GM19438 (cell line): ENCODE results near the gene HMGCR.
"Not testable (repeated sequence)": the region's sequence is repeated elsewhere in the genome, so short reads cannot be mapped to it uniquely, and the experiment has no call there.

Source experiments
- ATAC-seq: cut with Tn5 transposase; IDR thresholded peaks from one replicate; pipeline ENCODE4 v1.9.1; 2021; ENCODE audit warnings: low read depth; ENCODE audit not compliant: unreplicated experiment

HMGCR gene

DNA sequence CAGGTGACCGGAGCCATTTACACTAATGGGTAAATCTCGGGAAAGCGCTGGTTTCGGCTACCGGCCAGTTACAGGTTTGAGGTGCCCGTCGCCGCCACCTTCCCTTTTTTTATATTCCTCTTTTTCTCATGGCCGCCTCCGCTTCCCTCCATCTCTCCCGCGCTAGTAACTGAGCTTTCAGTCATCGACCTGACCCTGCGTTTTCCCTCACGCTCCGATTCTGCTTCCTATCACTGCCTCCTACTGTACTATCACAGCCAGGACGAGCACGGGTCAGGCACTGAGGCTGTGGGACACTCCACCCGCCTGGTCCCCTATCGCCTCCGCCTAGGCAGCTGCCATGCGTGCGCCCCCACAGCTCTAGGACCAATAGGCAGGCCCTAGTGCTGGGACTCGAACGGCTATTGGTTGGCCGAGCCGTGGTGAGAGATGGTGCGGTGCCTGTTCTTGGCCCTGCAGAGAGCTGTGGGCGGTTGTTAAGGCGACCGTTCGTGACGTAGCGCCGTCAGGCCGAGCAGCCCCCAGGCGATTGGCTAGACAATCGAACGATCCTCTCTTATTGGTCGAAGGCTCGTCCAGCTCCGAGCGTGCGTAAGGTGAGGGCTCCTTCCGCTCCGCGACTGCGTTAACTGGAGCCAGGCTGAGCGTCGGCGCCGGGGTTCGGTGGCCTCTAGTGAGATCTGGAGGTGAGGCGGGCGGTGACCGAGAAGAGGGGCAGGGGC lies at the start of gene HMGCR:
Gene HMGCR (plus strand): TSS at position 606 of the 722 bp plus-strand sequence. CDS start 5,386 bp downstream, outside the sequence.
- peak; percentile 98 for ATAC-seq

DNA sequence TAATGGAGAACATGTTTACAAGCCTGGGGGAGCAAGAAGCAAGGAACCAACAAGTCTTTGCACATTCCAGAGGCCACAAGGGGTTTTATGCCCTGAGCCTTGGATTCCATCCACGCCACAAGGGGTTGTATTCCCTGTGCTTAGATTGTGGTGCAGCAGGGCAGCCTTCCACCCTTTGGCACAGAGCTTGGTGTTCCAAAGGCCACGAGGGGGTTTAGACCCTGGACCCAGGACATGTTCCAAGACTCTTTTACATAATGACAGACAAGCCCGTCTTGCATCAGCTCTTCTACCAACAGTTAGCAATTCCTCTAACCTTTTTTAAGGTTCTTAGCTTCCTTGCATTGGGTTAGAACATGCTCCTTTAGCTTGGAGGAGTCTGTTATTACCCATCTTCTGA lies 45.2 kb upstream of the HMGCR start:
- ATAC-seq: not testable (repeated sequence)

GRCh38 chr5:75300084-75300483 lies 36.9 kb upstream of the HMGCR start:
- ATAC-seq: no peak

DNA sequence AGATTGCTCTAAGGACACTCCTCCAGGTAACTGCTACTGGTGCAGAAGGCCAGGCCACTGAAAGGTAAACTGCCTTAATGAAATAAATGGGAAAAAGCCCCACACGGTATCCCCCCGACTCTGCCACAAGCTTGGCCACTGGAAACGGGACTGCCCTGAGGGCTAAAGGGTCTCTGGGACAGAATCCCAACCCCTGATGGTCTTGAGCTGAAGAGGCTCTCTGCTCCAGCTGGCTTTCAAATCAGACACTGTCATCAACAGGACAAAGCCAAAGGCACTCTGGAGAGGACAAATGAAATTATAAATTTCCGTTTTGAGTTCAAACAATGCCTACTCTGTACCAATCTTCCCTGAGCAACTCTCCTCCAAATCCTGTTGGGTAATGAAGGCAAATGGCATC lies 33.6 kb upstream of the HMGCR start:
- ATAC-seq: no peak

DNA sequence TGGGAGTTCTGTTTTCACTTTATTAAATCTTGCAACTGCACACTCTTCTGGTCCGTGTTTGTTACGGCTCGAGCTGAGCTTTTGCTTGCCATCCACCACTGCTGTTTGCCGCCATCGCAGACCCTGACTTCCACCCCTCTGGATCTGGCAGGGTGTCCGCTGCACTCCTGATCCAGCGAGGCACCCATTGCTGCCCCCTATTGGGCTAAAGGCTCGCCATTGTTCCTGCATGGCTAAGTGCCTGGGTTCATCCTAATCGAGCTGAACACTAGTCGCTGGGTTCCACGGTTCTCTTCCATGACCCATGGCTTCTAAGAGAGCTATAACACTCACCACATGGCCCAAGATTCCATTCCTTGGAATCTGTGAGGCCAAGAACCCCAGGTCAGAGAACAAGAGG lies 32.5 kb upstream of the HMGCR start:
- not testable (repeated sequence) for ATAC-seq

DNA sequence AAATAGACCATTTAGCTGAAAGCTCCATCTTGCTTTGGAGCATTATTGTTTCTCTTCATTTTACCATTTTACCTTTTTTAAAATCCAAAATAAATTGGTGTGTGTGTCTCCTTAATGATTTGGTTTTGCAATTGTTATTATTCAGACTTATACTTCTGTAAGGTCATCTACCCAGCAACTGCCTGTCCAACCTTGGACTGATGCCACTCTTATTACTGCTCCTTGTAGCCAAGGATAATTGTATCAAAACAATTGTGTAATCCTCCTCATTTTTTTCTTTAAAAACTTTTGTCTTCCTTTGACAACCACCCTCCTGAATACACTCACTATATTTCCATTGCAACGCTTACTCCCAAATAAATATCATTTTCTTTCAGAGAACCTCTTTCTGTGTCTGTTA lies 30.3 kb upstream of the HMGCR start:
- ATAC-seq: no peak

GRCh38 chr5:75310212-75310611 lies 26.8 kb upstream of the HMGCR start:
- ATAC-seq: no peak

- not testable (repeated sequence) for ATAC-seq
Measured at GRCh38 chr5:75319148-75319547, 17.9 kb upstream of the HMGCR start.

GRCh38 chr5:75319638-75320037 lies 17.4 kb upstream of the HMGCR start:
- no peak for ATAC-seq

DNA sequence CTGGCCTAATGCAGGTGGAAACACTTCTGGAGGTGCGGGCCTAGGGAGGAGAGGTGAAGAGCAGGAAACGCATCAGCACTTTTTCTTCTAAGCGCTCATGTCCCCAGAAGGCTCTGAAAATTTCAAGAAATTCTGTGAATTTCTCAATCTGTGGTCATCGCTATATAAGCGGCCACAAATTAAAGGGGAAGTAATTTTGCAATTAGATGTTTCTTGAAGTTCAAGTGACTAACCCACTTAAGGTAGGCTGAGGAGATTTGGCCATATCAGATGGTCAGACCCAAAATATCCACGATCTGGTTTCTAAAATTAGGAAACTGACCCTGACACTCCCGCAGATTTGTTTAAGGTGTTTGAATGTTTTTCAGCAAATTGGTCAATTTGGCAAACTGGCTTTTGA lies 16.6 kb upstream of the HMGCR start:
- no peak for ATAC-seq

- ATAC-seq: no peak
Measured at GRCh38 chr5:75322066-75322465, 15.0 kb upstream of the HMGCR start.

DNA sequence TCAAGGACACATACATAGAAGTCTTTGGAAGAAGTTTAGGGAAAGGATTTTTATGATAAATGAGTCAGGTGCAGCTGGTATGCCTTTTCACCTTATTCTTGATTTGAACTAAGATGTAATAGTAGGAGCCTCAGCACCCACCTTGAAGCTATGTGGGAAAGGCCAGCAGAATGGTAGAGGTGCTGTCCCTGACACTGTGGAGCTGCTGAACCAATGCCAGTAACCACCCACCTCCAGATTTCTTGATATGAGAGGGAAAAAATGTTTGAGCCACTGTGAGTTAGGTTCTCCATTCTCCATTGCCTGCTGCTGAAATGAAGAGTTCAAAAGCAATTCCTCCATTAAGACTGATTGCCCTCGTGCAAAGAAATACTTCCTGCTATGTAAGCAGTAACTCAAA lies 12.2 kb upstream of the HMGCR start:
- no peak for ATAC-seq

GRCh38 chr5:75325242-75325641 lies 11.8 kb upstream of the HMGCR start:
- ATAC-seq: no peak

- ATAC-seq: no peak
Measured at GRCh38 chr5:75330404-75330803, 6.6 kb upstream of the HMGCR start.

- ATAC-seq: no peak
Measured at GRCh38 chr5:75331095-75332090, 5.6 kb upstream of the HMGCR start.

- not testable (repeated sequence) for ATAC-seq
Measured at GRCh38 chr5:75333759-75334158, 3.3 kb upstream of the HMGCR start.

DNA sequence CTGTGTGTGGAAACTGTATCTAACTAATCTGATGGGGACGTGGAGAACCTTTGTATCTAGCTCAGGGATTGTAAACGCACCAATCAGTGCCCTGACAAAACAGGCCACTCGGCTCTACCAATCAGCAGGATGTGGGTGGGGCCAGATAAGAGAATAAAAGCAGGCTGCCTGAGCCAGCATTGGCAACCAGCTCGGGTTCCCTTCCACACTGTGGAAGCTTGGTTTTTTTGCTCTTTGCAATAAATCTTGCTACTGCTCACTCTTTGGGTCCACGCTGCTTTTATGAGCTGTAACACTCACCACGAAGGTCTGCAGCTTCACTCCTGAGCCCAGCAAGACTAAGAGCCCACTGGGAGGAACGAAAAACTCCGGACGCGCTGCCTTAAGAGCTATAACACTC lies 2.6 kb upstream of the HMGCR start:
- not testable (repeated sequence) for ATAC-seq

DNA sequence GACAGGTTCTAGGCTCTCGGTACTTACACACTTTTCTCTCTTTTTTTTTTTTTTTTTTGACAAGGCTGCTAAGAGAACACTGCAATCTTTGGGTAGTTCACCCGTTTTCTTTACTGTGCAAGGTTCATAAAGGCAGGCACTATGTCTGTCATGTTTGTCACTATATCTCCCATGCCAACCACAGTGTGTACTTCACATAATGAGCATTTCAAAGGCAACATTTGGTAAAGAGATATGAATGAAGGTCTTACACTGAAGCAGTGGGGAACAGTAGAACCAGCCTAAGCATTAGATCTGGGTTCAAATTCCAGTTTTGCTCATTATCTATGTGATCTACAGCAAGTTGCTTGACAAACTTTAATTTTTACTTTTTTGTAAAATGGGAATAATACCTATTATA lies 1.5 kb upstream of the HMGCR start:
- ATAC-seq: no peak

GRCh38 chr5:75335952-75336614 lies 937 bp upstream of the HMGCR start:
- ATAC-seq: peak; percentile 2

DNA sequence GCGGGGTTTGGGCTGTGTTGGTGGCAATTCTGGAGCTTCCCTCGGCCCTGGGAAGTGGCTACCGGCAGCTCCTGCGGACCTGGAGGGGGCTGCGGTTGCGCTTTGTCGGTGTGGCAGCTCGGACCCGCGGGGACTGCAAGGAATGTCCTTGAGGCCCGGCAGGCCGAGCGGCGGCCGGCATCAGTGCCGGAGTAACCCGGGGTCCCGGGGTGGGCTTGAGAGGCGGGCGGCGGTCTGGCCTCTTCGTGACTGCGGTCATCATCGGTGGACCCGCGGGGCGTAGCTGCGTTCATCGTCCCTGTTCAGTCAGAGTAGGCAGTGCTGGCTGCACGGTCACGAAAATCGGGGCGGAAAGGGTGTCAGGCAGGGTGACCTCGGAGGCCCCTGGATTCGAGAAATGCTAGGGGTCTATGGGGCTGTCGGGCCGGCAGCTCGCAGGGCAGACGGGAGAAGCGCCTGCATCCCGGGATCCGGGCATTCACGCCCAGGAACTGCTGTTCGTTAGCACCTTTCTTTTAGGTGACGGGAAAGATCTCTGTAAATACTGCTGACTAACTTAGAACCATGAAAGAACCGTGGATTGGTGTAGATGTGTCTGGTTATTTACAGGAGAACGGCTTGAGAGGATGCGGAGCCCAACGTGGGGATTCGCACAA lies 474 bp downstream of the HMGCR start:
- ATAC-seq: peak; percentile 5
